A673 (cell line): ENCODE results near the gene TMA16. TPM values are rescaled to one million over a fixed set of nuclear protein-coding genes. Genes with fewer than 3 reads are reported as not detected.

Experiments
- BruUV-seq: library from RNA; stranded (reverse); fragments of 400-500 nt; replicated peaks from 2 replicates; lab custom pipeline; 2021; lab: Mats Ljungman, UMichigan
- CTCF ChIA-PET: fragments of 300-600 bp; sonication (Branson Sonifier 250); formaldehyde crosslinking; loops from one replicate; lab custom pipeline; 2022; ENCODE audit warnings: antibody characterized with exemption; lab: Charles Lee
- POLR2A ChIA-PET: fragments of 300-600 bp; sonication (Branson Sonifier 250); formaldehyde crosslinking; loops from one replicate; lab custom pipeline; 2022; ENCODE audit warnings: antibody characterized with exemption; ENCODE audit not compliant: low non-redundant PET; lab: Charles Lee
- DNase-seq: peaks from one replicate; pipeline ENCODE4 v3.0.0-alpha.2; 2015; ENCODE audit warnings: low spot score
- H3K27ac ChIP-seq: fragments of 200-600 bp; sonication (generic); 2 replicates; pipeline ENCODE4 v1.5.1; 2016; ENCODE audit warnings: mixed run types, low read depth, mild to moderate bottlenecking, mixed read lengths, antibody characterized with exemption, low read length; ENCODE audit not compliant: poor library complexity, severe bottlenecking
- H3K27me3 ChIP-seq: fragments of 200-600 bp; sonication (generic); replicated peaks from 2 replicates; pipeline ENCODE4 v1.6.1; 2017; ENCODE audit warnings: mixed run types, low read depth, mild to moderate bottlenecking, mixed read lengths, antibody characterized with exemption, low read length; ENCODE audit not compliant: insufficient read depth, poor library complexity
- H3K36me3 ChIP-seq: fragments of 200-600 bp; sonication (generic); 2 replicates; pipeline ENCODE4 v1.6.1; 2016; ENCODE audit warnings: mixed run types, mild to moderate bottlenecking, mixed read lengths, antibody characterized with exemption, low read length; ENCODE audit not compliant: insufficient read depth, poor library complexity, severe bottlenecking
- H3K4me1 ChIP-seq: fragments of 200-600 bp; sonication (generic); 2 replicates; pipeline ENCODE4 v1.6.1; 2017; ENCODE audit warnings: mixed run types, mild to moderate bottlenecking, mixed read lengths, antibody characterized with exemption, low read length; ENCODE audit not compliant: insufficient read depth, poor library complexity, severe bottlenecking
- H3K4me3 ChIP-seq: fragments of 200-600 bp; sonication (generic); 2 replicates; pipeline ENCODE4 v1.5.1; 2016; ENCODE audit warnings: low read depth, mixed run types, mild to moderate bottlenecking, mixed read lengths, low read length; ENCODE audit not compliant: poor library complexity, severe bottlenecking
- H3K9me3 ChIP-seq: fragments of 200-600 bp; sonication (generic); 2 replicates; pipeline ENCODE4 v1.6.1; 2016; ENCODE audit warnings: mixed run types, low read depth, mild to moderate bottlenecking, mixed read lengths, antibody characterized with exemption, low read length; ENCODE audit not compliant: poor library complexity, severe bottlenecking
- EZH2 ChIP-seq: fragments of 200-600 bp; sonication (generic); IDR thresholded peaks from 2 replicates; pipeline ENCODE4 v1.6.1; 2017; ENCODE audit warnings: borderline replicate concordance, low read depth, mild to moderate bottlenecking, mixed read lengths, antibody characterized with exemption, low read length; ENCODE audit not compliant: poor library complexity, severe bottlenecking
- intact Hi-C: fragments of 100-400 bp; cut with micrococcal nuclease; formaldehyde crosslinking; loops from one replicate; pipeline ENCODE4 v1.10.0; 2022; ENCODE audit not compliant: unreplicated experiment
- total RNA-seq: library from RNA; stranded (reverse); gene quantifications from 2 replicates; pipeline ENCODE4 v1.2.3, GENCODE V29; 2021
- TF ChIP-seq, protein P1 (sequence below): fragments of 300-800, 200-600 bp; sonication (generic); conservative IDR thresholded peaks from 2 replicates; pipeline ENCODE4 v1.5.1; 2017; ENCODE audit warnings: low read depth, mild to moderate bottlenecking, antibody characterized with exemption, low read length, moderate library complexity, mixed read lengths

The TMA16 gene
- total RNA-seq, 1 experiment from 2014 or later, result 83.5 TPM

DNA sequence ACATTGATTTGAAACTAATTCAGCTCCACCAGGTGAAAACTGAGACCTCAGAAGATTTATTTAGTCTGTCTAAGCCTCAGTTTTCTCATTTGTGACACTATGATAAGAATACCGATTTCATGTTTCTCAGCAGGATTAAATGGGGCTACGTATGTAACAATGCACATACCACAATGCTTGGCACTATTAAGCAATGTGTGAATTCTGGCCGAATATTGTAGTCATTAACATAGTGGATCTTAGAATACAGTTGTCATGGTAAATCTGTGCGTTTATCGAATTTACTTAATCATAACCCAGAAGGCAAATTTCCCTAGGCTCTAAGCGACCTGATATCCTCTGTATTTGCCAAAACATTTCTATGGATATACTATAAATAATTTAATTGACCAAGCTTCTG is 69.1 kb downstream of the TMA16 start:
- DNase-seq, result no peak
- no peaks in the 10 kb centered on the region for H3K9me3 ChIP-seq
- BruUV-seq, result no TSS peak
- no peak overlapping the region for H3K27ac ChIP-seq
- ChIA-PET POLR2A (no interaction called here), CTCF (no interaction called here)
- H3K27me3 ChIP-seq, result no peaks in the 10 kb centered on the region
- H3K4me3 ChIP-seq, result no peak overlapping the region
- H3K36me3 ChIP-seq, result no peaks in the 10 kb centered on the region
- H3K4me1 ChIP-seq, result peaks cover 11% of the 10 kb centered on the region
- intact Hi-C loops, result no loop called here
- TF ChIP-seq EZH2, result no peak

- H3K4me3 ChIP-seq, result no peak overlapping the region
- no peaks in the 10 kb centered on the region for H3K9me3 ChIP-seq
- no peak for DNase-seq
- ChIA-PET CTCF (no interaction called here), POLR2A (no interaction called here)
- intact Hi-C loops, result no loop called here
- no peak overlapping the region for H3K27ac ChIP-seq
- H3K27me3 ChIP-seq, result no peaks in the 10 kb centered on the region
- BruUV-seq, result no TSS peak
- TF ChIP-seq, protein P1, sequence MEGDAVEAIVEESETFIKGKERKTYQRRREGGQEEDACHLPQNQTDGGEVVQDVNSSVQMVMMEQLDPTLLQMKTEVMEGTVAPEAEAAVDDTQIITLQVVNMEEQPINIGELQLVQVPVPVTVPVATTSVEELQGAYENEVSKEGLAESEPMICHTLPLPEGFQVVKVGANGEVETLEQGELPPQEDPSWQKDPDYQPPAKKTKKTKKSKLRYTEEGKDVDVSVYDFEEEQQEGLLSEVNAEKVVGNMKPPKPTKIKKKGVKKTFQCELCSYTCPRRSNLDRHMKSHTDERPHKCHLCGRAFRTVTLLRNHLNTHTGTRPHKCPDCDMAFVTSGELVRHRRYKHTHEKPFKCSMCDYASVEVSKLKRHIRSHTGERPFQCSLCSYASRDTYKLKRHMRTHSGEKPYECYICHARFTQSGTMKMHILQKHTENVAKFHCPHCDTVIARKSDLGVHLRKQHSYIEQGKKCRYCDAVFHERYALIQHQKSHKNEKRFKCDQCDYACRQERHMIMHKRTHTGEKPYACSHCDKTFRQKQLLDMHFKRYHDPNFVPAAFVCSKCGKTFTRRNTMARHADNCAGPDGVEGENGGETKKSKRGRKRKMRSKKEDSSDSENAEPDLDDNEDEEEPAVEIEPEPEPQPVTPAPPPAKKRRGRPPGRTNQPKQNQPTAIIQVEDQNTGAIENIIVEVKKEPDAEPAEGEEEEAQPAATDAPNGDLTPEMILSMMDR, result no peak
- no peak for TF ChIP-seq EZH2
- H3K36me3 ChIP-seq, result no peaks in the 10 kb centered on the region
- H3K4me1 ChIP-seq, result peaks cover 11% of the 10 kb centered on the region
These were observed 69.8 kb downstream of the TMA16 start for GRCh38 chr4:163564221-163564720.

DNA sequence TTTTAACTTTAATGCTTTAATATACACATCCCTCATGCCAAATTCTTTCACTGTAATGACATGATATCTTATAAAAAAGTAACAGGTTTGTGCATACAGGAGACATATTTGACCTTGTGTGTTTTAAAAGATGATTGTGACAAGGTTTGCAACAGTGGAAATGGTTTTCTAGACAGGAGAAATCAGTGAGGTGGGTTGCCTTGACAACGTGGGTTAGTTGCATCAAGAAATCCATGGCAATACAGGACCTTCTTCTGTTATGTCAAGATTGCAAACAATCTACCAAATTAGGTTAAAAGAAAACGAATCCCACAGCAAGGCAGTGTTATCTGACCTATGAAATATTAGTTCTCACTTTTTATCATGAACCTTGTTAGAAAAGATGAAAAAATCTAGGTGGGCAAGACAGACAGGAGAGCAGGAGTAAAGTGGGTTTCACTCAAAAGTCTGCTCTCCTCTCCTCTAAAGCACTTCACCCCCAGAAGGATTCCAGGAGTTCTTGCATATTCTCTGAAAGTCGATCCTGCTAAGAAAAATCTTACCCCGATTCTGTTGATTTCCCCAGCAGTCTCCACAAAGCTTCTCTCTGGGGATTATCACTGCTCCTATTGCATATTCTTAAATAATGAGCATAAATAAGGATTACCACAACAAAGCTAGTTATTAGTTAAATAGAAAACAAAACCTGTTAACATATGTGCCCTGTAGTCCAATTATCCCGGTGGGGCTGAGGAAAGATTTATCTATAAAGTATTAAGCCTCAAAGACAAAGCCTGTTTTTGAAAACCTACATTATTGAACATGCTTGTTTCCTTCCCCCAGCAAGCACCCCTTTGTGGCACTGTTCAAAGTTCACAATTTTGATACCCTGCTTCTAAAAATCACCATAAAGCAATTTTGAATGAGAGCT is 71.0 kb downstream of the TMA16 start:
- no peaks in the 10 kb centered on the region for H3K9me3 ChIP-seq
- ChIA-PET POLR2A (no interaction called here), CTCF (no interaction called here)
- no peak overlapping the region for H3K27ac ChIP-seq
- H3K4me1 ChIP-seq, result peaks cover 11% of the 10 kb centered on the region
- BruUV-seq, result no TSS peak
- H3K4me3 ChIP-seq, result no peak overlapping the region
- peak; percentile 33 for DNase-seq
- no peaks in the 10 kb centered on the region for H3K36me3 ChIP-seq
- TF ChIP-seq EZH2, result no peak
- TF ChIP-seq, protein P1, result no peak
- H3K27me3 ChIP-seq, result no peaks in the 10 kb centered on the region
- intact Hi-C loops, result no loop called here
